ENCODE measurements around the gene CD300A.

CD300A gene

DNA sequence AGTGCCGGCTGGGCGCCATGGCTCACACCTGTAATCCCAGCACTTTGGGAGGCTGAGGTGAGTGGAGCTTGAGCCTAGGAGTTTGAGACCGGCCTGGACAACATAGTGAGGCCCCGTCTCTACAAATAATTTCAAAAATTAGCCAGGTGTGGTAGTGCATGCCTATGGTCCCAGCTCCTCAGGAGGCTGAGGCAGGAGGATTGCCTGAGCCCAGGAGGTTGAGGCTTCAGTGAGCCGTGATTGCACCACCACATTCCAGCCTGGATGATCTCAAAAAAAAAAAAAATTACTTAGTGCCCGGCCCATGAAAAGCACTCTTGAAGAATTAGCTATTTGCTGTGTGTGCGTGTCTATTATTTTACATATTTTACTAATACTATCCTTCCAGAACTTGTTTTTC, 24.9 kb upstream of the CD300A start:
- DNase-seq, result no peak

DNA sequence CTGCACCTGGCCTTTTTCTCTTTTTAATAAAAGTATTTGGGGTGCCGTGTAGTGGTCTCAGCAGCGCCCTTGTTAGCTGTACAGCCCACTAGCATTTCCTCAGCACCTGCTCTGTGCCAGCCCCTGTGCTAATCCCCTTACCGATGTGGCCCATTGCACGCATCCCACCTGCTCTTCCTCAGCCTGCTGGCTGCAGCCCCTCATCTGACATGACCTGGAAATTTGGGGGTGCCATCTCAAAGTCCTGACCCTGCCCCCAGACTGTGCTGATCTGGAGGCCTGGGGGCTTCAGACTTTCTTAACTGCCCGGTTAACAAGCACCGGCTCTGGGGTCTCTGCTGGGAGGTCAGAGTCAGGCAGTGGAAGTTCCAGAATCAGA, 24.2 kb upstream of the CD300A start:
- no peak for DNase-seq

DNA sequence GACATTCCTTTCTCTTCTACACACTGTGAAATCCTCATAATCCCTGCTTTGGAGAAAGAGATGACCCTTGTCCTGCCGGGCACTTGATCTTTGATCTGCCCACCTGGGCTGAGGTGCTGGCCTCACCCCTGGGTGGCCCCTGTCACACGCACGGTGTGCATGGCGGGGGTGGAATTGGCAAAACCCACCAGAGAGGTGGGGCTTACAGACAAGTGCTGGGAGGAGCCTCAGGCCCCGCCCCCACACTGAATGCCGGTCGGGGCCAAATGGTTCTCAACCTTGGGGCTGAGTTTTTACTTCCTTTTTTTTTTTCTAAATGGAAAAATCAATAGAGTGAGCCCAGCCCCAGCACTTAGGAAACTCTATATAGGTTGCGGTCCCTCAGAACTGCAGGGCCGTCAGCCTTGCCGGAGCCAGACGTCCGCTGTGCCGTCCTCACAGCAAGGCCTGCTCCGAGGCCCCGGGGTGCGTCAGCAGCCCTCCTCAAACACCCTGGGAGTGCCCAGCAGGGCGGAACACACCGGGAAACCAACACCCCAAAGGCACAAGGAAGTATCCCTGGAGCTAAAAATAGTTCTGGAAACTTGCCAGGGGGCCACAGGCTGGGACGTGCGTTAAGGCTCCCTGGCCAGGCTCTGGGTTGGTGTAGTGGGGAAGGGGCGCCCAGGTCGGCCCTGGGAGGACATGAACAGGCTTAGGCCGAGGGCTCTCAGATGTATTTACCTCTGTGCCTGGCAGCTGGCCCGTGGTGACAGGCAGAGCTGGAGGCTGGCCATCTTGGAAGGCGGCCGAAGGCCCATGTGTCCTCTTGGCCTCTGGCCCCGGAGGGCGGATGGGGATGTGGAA, 23.5 kb upstream of the CD300A start:
- DNase-seq, result peak; percentile 34

DNA sequence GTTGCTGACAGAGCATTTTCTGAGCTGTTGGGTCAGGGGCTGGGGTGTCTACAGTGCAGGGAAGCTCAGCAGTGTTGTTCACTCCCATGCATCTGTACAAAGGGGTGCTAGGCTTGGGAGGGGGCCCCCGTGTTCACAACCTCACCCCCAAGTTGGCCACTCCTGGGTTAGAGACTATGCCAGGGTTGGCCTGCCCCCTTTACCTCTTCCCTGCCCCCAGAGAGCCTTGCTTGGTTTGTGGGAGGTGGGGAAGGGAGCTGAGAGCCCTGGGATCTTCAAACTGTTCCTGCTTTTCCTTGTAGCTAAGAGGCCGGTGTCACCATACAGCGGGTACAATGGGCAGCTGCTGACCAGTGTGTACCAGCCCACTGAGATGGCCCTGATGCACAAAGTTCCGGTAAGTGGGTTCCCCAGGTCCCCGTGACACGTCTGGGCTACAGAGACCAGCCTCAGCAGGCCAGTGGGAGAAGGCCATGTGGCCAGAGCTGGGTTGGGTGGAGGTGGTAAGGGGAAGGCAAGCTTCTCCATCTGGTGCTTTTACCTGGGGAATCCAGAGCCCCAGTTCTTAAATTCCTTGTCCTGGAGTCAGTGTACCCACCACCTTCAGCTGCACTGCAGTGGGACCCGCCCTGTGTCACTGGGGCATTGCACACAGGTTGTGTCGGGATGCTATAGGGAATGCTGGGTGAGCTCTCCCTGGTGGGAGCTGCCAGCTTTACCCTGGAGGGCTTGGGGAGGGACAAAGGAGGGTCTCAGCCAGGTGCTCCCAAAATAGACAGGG, 22.7 kb upstream of the CD300A start:
- no peak for DNase-seq

DNA sequence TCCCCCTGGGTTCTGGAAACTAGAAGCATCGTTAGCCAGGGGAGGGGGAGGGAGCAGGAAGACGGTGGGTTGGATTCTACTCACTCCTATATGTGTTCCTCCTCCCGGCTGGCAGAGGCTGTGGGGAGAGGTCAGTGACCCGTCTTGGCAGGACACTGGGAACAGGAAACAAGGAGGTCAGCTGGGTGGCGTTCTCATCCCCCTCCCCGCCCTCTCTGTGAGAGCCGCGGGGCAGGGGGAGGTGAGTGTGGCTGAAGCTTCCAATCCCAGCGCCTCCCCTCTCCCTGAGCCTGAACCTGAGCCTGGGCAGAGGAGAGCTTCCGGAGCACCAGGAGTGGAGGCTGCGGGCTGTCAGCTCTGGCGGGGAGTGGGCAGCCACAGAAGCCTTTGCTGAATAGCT, 22.0 kb upstream of the CD300A start:
- DNase-seq, result no peak

DNA sequence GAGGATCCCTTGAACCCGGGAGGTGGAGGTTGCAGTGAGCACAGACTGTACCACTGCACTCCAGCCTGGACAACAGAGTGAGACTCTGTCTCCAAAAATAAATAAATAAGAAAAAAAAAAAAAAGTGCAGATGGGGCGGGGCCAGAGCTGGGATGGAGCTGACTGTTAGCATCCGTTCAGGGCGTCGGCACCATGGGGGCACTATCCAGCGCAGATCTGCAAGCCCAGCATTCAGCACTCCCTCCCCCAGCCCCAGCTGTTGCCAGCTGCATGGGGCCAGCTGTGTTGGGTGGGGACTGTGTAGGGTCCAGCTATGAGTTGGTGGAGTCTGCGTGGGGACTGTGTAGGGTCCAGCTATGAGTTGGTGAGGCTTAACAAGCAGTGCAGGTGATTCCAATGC, 21.3 kb upstream of the CD300A start:
- DNase-seq, result no peak

DNA sequence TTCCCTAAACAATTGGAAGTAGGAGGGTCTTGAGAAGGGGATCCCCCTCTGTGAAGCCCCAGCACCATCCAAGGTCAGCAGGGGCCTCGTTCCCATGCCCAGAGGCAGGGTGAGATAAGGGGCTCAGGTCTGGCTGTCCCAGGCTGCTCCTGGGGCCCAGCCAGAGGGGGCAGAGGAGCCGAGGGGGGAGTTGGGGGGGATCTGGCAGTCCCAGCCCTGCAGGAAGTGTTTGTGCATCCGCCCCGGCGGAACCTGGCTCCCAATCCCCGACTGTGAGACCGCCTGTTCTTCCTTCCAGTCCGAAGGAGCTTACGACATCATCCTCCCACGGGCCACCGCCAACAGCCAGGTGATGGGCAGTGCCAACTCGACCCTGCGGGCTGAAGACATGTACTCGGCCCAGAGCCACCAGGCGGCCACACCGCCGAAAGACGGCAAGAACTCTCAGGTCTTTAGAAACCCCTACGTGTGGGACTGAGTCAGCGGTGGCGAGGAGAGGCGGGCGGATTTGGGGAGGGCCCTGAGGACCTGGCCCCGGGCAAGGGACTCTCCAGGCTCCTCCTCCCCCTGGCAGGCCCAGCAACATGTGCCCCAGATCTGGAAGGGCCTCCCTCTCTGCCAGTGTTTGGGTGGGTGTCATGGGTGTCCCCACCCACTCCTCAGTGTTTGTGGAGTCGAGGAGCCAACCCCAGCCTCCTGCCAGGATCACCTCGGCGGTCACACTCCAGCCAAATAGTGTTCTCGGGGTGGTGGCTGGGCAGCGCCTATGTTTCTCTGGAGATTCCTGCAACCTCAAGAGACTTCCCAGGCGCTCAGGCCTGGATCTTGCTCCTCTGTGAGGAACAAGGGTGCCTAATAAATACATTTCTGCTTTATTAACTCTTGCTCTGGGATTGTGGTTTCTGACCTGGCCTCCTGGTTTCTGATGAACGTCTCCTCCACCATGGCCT, 19.6 kb upstream of the CD300A start:
- DNase-seq, result peak; percentile 45

DNA sequence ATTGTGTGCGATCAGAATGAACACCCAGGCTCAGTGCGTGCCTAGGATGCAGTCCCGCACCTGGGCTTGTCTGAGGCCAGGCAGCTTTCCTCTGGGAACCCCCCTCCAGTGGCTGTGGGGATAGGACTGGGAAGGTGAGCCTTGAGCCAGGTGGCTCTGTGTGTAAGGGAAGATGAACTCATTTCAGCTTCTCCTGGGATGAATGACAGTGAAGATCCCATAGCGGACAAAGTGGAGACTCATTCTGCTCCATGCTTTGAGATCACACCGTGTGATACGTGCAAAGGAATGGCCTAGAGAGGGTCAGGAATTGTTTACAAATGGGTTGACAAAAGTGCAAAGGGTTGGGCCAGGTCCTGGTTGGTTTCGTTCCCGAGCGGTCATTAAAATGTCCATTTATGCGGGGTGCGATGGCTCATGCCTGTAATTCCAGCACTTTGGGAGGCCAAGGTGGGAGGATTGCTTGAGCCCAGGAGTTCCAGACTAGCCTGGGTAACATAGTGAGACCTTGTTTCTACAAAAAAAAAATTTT, 18.7 kb upstream of the CD300A start:
- DNase-seq, result no peak

DNA sequence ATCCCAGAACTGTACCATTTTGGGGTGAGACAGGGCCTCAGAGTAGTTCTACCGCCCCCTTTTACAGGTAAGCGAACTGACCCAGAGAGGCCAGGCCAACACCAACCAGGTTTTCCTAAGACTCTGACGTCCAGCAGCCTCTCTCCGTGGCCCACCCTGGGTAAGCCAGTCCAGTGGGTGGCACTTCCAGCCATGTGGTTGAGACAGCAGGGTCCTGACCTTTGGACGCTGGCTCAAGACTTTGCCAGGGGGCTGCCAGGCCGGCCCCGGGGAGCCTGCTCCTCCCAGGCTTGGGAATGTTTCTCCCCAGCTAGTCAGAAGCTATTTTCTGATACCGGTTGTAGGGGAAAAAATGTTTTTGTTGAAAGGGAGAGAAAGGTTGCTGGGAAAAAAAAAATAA, 17.7 kb upstream of the CD300A start:
- DNase-seq, result no peak

DNA sequence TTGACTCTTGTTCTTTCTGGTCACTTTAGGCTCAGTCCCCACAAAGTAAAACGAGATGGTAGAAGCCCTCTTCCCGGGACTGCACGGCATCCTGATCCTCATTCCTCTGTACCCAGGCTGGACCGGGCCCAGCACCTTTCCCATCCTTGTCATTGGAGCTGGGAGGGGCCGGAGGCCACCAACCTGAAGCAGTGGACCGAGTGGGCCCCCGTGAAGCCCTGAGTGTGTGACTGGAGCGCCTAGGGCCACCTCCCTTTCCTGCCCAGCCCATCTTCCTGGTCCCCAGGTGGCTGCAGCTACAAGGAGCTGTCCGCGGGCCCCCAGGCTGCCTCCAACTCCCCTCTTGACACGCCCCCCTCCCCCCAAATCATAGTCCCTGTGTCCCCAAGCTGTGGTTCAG, 17.1 kb upstream of the CD300A start:
- no peak for DNase-seq

DNA sequence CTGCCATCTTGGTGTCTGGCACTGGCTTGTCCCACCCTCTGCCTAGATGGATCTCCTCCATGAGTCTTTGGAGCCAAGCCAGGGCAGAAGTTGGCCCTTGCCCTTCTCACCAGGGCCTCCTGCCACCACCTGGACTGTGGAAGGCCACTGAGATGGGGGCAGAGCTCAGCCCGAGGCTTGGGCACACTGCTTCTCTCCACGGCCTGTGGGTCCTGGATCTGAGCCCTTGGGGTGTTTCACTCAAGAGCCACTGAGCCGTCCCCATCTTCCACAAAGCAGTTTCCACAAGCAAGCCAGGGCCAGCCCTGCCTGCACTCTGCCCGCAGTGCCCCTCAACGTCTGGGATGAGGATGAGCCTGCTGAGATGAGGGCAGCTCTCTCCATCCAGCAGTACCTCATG, 16.7 kb upstream of the CD300A start:
- DNase-seq, result no peak

DNA sequence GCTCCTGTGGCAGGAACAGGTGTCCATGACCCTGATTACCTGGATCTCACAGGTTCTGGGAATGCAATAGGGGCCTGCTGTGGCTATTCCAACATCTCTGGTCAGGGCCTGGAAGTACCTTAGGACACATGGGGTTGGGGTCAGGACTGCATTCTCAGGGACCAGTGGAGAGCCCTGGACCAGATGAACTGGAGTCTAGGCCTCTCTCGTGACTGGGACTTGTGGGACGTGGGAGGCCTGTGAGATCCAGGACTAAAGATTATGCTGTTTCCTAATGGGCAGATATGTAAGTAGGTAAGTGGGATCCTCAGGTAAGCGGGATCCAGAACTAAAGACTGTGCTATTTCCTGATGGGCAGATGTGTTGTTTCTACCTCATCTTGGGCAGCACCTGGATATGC, 16.2 kb upstream of the CD300A start:
- no peak for DNase-seq

DNA sequence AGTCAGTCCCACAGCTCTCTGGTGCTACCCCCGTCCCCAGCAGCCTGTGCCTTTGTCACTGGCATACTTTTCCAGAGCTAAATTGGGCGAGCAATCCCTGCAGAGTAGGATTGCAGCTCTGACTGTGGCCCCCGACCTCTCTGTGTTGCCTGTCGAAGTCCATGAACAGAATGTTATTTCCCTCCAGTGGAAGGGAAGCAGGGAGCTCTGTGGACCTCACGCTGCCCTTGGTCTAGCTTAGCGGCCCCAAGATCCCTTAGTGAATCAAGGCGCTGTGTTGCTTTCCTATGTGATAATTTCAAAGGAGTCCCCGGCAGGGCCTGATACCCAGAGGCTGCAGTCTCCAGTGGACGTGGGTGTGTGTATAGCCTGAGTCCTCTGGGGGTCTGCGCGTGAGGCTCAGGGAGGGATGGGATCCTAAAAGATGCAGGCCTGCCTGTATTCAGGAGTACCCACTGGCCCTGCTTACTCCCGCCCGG, 15.5 kb upstream of the CD300A start:
- DNase-seq, result no peak

DNA sequence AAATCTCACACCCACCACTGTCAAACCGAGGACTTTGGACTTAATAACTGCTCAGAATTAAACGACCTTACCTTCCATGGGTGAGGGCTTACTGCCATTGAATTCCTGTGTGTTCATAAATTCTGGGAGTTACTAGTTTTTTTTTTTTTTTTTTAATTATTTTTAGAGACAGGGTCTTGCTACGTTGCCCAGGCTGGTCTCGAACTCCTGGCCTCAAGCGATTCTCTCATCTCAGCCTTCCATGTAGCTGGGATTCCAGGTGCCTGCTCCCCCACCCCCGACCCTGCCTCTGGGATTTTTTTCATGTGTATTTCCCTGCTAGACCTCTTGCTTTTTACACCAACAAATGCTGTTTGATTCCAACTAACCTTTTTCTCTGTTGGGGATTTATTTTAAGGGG, 14.9 kb upstream of the CD300A start:
- no peak for DNase-seq

DNA sequence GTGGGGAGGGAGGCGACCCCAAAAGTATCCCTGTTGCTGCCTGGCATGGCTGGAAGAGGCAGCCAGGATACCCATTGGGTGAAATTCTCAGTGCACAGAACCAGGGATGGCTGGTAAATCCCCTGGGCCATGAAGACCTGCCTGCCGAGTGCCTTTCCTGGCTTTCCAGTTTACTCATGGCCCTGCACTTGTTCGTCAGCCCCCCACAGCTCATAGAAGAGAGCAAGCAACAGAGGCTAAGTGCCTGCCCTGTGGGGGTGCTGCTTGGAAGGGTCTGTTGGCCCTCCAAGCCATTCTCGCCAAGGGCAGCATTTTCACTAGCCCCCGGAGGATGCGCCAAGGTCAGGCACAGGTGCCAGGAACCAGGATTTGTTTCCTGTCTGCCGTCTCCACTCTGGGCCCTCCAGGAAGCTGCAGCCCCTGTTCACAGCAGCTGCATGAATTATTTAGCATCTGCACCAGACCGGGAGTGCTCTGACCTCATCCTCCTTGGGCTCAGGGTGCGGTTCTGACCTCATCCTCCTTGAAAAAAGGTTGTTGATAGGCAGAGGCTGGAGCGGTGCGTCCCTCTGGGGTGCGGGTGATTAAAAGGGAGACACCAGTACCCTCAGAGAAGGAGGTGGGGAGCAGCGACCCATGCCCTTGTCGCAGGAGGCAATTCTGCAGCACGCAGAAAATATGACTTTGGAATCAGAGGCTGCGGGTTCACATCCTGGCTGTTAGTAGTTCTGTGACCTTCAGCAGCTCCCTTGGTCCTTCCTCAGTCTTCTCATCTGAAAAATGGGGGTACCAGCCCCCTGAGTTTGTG, 14.2 kb upstream of the CD300A start:
- no peak for DNase-seq

DNA sequence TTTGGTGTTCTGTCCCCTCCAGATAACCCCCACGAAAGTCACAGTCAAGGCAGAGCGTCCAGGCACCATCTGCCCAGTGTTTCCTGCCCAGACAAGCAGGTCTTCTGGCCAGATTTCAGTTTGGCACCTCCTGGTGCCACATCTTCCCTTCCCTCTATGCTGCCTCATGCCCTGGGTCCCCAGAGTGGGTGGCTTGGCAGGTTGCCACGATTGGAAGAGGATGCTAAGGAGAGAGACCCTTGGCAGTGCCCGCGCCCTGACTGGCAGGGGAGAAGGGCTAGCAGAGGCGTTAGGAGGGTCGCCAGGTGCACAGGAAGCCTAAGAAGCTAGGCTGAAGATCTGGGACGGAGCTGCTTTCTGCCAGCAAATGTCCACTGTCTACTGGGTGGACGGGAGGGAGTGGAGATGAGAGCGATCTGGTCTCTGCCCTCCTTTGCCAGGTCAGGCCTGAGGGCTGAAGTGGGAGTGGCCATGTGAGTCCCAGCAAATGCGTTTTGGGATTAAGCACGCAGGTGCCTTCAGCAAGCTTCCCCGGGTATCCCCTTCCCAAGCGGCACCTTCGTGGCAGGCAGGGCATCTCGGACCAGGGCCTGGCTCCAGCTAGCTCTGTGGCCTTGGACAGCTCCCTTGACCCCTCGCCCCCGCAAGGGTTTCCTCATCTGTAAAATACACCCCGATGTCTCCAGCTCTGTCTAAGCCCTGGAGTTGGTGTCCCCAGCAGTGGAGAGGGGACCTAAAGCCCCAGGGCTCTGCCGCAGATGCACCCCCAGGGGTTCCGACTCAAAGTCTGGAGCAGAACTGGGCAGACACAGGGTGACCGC, 13.4 kb upstream of the CD300A start:
- no peak for DNase-seq

DNA sequence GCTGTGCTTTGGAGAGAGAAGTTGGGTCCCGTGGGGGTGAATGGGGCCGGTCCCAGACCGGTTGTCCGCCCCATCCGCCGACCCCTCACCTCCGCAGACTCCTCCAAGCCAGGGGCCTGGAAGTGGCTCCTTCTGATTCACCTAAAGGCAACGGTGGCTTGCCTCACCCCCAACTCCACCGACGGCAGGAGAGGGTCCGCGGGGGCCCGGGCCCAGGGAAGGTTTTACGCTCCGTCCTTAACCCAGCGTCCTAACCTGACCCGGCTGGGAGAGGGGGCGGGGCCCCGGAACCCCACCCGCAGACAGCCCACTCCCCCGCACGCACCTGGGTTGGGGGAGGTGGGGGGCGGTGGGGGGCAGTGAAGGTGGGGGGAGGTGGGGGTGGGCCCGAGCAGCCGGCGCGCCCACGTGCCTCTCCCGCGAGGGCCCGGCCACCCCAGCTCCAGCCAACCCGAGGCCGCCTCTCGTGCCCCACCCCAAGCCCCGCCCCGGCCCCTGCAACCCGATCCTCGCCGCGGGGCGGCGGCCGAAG, 12.7 kb upstream of the CD300A start:
- DNase-seq, result peak; percentile 82

DNA sequence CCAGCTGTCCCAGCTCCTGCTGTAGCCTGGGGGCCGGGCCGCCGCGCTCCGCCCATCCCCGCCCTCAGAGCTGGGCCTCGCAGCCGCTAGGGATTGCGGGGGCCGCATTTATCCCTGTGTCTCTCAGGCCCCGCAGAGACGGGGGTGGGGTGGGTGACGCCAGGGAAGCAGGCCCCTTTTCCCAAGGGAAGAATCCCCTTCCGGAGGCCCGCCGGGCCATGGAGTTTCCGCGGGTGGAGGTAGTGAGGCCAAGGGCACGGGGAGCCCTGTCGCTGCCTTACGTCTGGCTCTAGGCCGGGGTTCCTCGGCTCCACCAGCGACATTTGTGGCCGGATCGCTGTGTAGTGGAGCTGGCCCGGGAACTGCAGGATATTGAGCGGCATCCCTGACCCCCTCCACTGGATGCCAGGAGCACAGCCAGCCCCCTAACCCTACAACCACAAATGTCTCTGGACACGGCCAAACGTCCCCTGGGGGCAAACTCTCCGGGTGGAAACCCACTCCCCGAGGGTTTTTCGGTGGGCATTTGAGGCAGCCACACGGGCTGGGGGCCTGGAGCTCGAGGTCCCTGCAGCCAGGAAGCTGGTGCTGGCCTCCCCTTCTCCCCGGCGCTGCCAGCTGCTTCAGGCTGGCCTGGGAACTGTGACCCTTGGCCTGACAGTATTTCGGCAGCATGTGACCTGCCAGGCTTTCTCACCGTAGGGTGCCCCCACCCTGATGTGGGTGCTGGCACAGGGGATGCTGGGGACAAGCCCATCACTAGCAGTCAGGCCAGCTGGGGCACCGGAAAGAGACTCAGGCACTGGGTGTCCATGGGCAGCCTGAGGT, 12.0 kb upstream of the CD300A start:
- DNase-seq, result no peak

DNA sequence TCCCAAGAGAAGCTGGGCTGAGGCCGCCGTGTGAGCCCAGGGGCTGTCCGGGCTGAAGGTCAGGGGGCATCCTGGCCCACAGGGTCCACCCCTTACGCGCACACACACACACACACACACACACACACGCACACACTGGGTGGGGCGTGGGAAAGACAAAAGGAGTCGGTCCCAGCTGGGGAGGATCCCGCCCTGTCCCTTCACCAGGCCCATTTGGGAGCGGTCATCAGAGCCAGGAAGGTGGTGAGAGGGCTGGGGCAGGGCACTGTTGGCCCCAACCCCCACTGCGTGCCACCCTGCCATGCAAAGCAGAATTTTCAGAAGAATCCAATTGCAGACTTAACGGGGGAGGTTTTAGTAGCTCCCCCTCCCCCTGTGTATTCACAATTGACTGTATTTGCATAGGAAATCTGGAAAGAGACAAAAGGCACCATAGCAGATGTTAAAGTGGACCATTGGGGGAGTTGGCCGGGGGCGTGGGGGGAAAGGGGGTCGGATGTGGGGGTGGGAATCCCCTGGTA, 11.3 kb upstream of the CD300A start:
- no peak for DNase-seq

DNA sequence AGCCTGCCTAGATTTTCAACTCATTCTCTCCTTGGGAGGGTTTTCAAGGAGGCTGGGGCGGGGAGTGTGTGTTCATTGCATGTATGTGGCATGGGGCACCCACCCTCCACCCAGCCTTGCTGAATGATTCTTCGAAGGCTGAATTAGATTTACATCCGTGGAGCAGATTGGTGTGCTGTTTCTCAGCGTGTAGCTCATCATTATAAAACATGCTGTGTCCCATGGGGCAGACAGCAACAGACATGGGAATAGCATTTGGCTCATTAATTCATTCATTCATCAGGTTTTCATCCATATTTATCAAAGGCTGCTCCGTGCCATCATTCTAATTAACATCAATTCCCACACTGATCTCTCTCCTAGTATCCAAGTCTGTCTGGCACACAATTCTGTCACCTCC, 10.6 kb upstream of the CD300A start:
- DNase-seq, result no peak
